NCI-H510A treated with DMSO at 0.1 percent for 48 hours (cell line): ENCODE data around the gene GP1BB.

ENCODE experiments used
- DNase-seq: peaks from one replicate; lab custom pipeline; 2025; lab: John Stamatoyannopoulos, UW

GP1BB gene

GRCh38 chr22:19756288-19757128 is 33.2 kb downstream of the GP1BB start:
- DNase-seq = peak; percentile 15

GRCh38 chr22:19757140-19757984 is 34.0 kb downstream of the GP1BB start:
- no peak for DNase-seq

DNA sequence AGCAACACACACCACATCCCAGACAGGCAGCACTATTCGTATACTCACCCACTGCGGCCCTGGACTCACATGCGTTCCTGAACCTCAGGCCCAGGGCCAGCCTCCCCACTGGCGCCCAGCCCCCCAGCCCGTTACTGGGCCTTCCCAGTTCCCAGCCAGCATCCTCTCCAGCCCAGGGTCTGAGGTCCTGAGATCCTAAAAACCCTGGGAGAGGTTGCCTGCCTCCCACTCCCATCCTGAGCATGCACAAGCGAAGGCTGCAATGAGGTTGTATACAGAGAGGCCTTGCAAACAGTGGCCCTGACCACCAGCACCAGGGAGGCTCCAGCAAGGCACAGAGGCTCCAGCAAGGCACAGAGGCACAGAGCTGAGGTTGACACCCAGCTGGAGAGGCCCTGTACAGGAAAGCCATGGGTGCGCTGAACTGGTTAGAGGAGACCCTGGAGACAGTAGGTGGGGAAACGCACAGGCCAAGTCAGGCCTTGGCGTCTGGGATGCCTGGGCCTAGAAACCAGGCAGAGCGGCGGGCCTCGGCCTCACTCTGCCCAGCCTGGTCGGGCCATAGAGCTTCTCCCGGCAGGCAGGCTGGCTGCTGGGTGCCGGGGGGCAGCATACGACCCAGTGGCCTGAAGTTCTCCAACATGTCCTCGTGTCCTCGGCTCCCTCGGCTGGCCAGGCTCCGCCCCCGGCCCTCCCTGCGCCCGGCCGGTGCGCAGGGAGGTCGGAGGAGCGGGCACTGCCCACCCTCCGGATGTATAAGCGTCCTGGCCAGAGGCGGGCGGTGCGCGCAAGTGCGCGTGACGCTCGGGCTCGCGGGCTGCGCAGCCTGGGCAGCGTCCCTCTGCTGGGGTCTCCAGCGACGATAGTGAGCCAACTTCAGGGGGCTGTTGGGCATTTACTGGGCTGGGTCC is 34.9 kb downstream of the GP1BB start:
- no peak for DNase-seq

- no peak for DNase-seq
Observed at GRCh38 chr22:19758896-19759426, 35.6 kb downstream of the GP1BB start.

GRCh38 chr22:19759427-19760057 is 36.2 kb downstream of the GP1BB start:
- DNase-seq = no peak

DNA sequence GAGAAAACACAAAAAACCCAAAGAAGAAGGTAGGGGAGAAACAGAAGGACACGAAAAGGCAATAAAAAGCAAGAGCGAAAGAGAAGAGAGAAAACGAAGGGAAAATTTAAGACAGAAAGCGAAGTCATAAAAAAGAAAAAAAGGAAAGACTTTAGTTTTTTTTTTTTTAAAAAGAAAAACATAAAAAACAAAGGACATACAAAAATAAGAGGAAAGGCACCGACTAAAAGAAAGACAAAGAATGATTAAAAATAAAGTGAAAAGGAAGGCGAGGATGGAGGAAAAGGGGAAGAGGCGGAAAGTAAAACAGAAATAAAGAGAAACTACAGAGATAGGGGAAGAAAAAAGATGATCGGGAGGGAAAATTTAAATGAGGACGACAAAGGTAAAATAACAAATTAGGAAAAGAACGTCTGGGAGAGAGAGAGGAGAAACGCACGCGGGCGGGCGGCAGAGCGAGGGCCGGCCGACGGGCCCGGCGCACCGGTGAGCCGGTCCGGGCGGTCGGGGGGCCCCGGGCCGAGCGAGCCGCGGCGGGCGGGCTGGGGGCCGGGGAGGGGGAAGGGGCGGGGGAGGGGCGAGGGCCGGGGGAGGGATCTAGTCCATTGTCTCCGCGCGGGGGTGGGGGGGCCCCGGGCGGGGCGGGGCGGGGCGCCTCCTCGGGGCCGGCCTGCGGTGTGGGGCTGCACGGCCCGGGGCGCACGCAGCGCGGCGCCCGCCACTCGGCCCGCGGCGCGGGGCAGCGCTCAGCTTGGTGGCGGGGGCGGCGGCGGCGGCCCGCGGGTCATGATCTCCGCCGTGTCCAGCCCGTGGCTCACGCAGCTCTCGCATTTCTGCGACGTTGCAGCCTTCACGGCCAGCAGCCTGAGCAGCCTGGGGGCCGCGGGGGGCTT is 37.0 kb downstream of the GP1BB start, which contains the start of gene TBX1:
TSS of gene TBX1 (plus strand) at position 721 of the 893 bp plus-strand sequence. CDS start at position 787, 66 bp downstream.
- DNase-seq = no peak

DNA sequence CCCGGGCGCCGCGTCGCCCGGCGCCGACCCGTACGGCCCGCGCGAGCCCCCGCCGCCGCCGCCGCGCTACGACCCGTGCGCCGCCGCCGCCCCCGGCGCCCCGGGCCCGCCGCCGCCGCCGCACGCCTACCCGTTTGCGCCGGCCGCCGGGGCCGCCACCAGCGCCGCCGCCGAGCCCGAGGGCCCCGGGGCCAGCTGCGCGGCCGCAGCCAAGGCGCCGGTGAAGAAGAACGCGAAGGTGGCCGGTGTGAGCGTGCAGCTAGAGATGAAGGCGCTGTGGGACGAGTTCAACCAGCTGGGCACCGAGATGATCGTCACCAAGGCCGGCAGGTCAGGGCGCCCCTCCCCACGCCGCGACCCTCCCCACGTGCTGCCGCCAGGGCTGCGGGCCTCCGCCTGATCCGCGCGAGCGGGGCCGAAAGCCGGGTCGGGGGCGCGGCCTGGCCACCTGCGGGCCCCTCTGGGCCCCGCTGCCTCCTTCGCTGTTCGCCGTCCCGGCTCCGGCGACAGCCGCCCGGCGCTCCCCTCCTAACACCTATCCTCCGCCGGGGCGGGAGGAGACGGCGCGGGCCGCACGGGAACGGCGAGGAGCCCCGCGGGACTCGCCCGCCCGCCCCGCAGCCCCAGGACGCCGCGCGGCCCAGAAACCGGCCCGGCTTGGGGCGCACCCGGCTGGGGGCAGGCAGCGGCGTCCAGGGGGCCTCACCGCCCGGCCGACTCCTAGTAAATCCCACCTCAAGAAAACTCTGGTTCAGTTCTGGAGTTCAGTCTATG is 37.8 kb downstream of the GP1BB start:
- no peak for DNase-seq

GRCh38 chr22:19761725-19762567 is 38.6 kb downstream of the GP1BB start:
- no peak for DNase-seq

DNA sequence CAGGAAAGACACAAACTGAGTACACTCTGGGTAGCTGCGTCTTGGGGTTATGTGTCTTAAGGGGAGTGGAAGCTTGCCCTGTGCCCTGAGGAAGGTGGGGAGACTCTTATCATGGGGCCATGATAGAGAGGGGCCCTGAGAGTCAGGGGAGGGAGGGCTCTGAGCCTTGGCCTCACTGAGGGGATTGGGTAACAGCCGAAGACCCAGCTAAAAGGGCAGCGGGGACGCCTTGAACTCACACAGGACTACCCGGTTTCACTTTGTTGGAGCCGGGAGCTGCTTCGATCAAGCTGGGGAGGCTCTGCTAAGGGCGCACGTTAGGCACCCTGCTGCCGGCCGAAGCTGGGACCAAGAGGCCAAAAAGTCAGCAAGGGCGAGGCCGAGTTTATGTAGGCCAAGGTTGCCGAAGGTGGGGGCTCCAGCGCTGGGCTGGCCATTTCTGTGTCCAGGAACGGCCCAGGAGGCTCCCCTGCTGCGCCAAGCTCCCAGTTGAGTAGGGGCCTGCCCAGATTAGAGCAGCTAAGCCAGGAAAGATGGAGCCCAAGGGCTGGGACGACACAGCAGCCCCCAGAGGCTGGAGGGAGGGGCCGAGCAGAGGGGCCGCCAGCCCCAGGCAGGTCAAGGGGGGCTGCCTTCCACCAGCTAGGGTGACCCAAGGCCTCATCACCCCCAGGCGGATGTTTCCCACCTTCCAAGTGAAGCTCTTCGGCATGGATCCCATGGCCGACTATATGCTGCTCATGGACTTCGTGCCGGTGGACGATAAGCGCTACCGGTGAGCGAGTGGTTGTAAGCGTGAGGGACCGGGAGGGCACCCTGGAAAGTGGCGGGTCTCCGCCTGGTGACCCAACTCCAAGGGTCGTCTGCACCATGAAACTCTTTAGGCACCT is 39.5 kb downstream of the GP1BB start:
- no peak for DNase-seq

DNA sequence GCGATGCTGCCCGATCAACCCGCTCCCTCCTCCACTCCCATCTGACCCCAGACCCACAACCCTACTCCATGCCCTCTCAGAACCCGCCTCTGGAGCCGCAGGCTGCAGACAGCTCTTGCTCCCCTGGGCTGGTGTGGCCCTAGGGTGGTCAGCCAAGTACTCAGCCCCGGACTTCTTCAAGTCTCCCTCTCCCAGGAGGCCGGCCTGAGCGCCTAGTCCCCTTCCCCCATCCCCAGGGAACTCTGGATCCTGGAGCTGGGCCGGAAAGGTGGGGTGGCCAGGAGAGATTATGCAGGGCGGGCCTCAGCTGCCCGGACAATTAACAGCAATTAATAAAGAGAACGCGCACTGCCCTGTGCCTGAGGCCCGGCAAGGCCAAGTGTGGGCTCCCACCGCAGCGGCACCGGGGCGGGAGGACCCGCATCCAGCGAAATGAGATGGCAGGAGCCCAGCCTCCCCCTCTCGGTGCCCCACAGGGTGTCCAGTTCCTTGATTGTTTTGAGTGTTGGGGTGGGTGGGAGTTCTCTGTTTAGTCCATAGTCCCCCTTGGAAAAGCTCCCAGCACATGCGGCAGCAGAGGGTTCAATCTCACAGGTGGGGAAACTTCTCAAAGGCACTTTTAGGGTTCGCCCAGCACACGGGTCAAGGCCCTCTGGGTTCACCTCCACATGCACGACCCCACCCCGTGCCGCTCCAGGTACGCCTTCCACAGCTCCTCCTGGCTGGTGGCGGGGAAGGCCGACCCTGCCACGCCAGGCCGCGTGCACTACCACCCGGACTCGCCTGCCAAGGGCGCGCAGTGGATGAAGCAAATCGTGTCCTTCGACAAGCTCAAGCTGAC is 40.3 kb downstream of the GP1BB start:
- DNase-seq = no peak

GRCh38 chr22:19764299-19764593 is 40.9 kb downstream of the GP1BB start:
- no peak for DNase-seq

- DNase-seq = no peak
Observed at GRCh38 chr22:19764636-19765476, 41.5 kb downstream of the GP1BB start.

GRCh38 chr22:19765477-19766239 is 42.3 kb downstream of the GP1BB start:
- DNase-seq = no peak

- no peak for DNase-seq
Observed at GRCh38 chr22:19766240-19766510, 42.8 kb downstream of the GP1BB start.
